T47D (cell line): ENCODE measurements around the gene CIAO2B.
"Not testable (repeated sequence)": the region's sequence is repeated elsewhere in the genome, so short reads cannot be mapped to it uniquely, and the experiment has no call there.

Experiments
- DNase-seq, 2 experiments: peaks; one replicate each; pipeline versions ENCODE4 v3.0.0 to v3.0.0-alpha.2; 2011 to 2012; ENCODE audit warnings: low read depth in 1 of 2, low spot score in 1 of 2
- JUND ChIP-seq: IDR thresholded peaks from 2 replicates; pipeline ENCODE4 v1.6.1; 2012; ENCODE audit warnings: low read depth
- in situ Hi-C: cut with HindIII; loops from 2 replicates; pipeline ENCODE4 v1.10.0; 2016; ENCODE audit warnings: low sequenced_read_pairs, low pct_unique_long_range_greater_than_20kb

Gene CIAO2B

DNA sequence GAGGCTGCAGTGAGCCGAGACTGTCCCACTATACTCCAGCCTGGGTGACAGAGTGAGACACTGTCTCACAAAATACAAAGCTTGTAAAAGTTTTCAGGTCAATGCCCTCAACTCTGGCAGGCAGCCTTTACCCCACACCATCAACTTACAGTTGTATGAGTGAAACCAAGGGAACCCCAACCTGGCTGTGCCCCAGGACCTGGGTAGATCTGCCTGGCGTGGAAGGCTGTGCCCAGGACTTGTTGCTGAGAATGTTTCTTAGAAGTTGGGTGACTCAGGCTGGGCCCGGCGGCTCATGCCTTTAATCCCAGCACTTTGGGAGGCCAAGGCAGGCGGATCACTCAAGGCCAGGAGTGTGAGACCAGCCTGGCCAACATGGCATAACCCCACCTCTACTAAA, 34.6 kb upstream of the CIAO2B start:
- no peak for TF ChIP-seq JUND
- in situ Hi-C loops: no loop called here
- no peak for DNase-seq

DNA sequence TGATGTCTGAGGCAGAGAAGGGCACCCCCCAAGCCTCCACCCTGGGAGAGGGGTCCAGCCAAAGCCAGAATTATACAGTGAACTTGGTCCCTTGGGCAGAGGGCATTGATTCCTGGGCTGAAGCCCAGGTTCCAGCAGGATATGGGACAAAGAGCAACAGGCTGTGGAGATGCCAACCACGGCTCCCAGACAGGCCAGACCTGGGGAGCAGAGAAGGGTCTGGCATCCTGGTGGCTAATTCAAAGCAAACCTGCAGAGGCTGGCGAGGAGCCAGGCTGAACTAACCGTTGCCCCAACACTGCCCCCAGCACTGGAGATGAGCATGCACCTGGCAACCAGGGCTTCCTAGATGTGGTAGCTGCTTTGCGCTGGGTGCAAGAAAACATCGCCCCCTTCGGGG, 29.8 kb upstream of the CIAO2B start:
- no peak for TF ChIP-seq JUND
- in situ Hi-C loops: no loop called here
- no peak for DNase-seq

- DNase-seq: no peak
- TF ChIP-seq JUND: no peak
- in situ Hi-C loops: no loop called here
Observed at GRCh38 chr16:66961914-66962313, 27.7 kb upstream of the CIAO2B start.

GRCh38 chr16:66961065-66961744, 27.0 kb upstream of the CIAO2B start, which contains the start of gene CES3:
Gene CES3 (plus strand): TSS chr16:66961266. CDS start chr16:66961308, 42 bp downstream.
- in situ Hi-C loops: no loop called here
- peak; percentile 27 to 83 for DNase-seq

GRCh38 chr16:66960270-66960669, 26.1 kb upstream of the CIAO2B start:
- in situ Hi-C loops: no loop called here
- no peak for DNase-seq
- TF ChIP-seq JUND: no peak

More at GRCh38 chr16:66961065-66961744, 27.0 kb upstream of the CIAO2B start, which contains the start of gene CES3:
- TF ChIP-seq JUND: no peak

DNA sequence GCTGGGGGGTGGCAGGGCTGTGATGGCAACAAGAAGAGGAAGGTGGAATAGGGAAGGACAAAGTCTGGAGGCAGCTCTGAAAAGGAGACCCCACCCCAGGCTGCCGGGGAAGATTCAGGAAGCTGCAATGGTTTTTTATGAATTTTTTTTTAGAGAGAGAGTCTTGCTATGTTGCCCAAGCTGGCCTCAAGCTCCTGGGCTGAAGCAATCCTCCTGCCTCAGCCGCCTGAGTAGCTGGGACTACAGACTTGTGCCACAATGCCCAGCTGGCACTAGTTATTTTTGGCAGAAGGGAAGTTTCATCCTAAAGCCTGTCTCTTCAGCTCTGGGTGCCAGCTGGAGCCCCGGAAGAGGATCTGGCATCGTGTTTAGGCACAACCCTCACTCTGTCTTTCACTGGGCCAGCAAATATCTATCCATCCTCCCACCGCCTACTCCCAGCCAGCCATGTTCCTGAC, 25.5 kb upstream of the CIAO2B start:
- in situ Hi-C loops: no loop called here

GRCh38 chr16:66958857-66959703, 24.9 kb upstream of the CIAO2B start:
- in situ Hi-C loops: no loop called here
- no peak for DNase-seq
- no peak for TF ChIP-seq JUND

More for the DNA sequence above, 25.5 kb upstream of the CIAO2B start:
- DNase-seq: no peak
- TF ChIP-seq JUND: no peak

GRCh38 chr16:66956154-66956457, 21.9 kb upstream of the CIAO2B start:
- DNase-seq, in situ Hi-C loops: not testable (repeated sequence)

- in situ Hi-C loops, DNase-seq: not testable (repeated sequence)
Observed at GRCh38 chr16:66955363-66956153, 21.4 kb upstream of the CIAO2B start.

DNA sequence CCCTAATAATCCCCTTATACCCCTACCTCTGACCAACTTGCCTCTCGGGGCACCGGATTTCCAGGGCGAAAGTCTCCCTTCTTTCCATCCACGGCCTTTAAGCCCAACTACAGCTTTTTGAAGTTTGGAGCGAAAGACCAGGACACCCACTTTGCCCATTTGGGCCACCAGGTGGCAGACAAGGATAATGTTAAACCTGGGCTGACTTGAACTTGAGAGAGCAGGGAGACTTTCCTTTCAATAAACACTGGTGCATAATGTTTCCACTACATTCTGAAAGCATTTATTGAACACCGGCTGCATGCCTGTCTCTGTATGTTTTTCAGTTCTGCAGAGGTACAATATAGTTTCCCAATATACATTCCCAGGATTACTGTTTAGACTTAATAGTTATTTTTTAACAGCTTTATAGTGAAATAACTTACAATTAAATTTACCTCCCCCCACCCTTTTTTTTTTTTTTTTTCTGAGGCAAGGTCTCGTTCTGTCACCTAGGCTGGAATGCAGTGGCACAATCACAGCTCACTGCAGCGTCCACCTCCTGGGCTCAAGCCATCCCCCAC, 20.0 kb upstream of the CIAO2B start:
- in situ Hi-C loops: no loop called here
- peak; percentile 65 to 82 for DNase-seq
- TF ChIP-seq JUND: no peak

- TF ChIP-seq JUND: no peak
- in situ Hi-C loops: no loop called here
Observed at GRCh38 chr16:66953462-66954096, 19.4 kb upstream of the CIAO2B start.

More at GRCh38 chr16:66953462-66954096, 19.4 kb upstream of the CIAO2B start:
- DNase-seq: no peak
